ENCODE results near the gene HNMT. TPM values are rescaled to one million over a fixed set of nuclear protein-coding genes. Genes with fewer than 3 reads are reported as not detected.

HNMT gene
- total RNA-seq, 1 donor = 161 TPM

GRCh38 chr2:137944714-137945113 lies 19.6 kb upstream of the HNMT start:
- TF ChIP-seq CTCF (IDR thresholded peaks at IDR 0.05; ENCODE audit: insufficient read depth, low read depth, low read length) = no peak
- H3K4me3 ChIP-seq (ENCODE audit: low read depth, low read length) = no peak overlapping the region
- DNase-seq (ENCODE audit: low read depth) = no peak

- H3K4me3 ChIP-seq (ENCODE audit: low read depth, low read length) = no peak overlapping the region
- no peak for TF ChIP-seq CTCF (IDR thresholded peaks at IDR 0.05; ENCODE audit: insufficient read depth, low read depth, low read length)
- DNase-seq (ENCODE audit: low read depth) = no peak
Measured at GRCh38 chr2:137945229-137945628, 19.0 kb upstream of the HNMT start.

DNA sequence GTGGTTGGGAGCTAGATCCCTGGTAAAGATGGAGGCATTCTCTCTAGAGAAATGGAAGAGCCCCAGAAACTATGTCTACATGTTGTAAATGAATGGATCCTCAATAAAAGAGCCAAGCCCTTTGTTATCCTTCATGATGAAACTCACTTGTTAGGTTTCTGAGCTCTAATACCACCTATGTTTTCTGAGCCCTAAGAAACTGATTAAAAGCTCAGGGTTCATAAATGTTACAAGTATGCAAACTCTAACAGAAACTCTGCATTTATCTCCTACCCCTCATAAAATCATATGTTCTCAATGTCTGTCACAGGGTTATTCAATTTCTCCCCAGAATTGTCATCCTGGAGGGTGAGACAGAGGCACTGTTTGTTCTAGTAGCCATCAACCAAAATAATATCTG lies 18.0 kb upstream of the HNMT start:
- H3K4me3 ChIP-seq (ENCODE audit: low read depth, low read length) = no peak overlapping the region
- DNase-seq (ENCODE audit: low read depth) = no peak
- no peak for TF ChIP-seq CTCF (IDR thresholded peaks at IDR 0.05; ENCODE audit: insufficient read depth, low read depth, low read length)

DNA sequence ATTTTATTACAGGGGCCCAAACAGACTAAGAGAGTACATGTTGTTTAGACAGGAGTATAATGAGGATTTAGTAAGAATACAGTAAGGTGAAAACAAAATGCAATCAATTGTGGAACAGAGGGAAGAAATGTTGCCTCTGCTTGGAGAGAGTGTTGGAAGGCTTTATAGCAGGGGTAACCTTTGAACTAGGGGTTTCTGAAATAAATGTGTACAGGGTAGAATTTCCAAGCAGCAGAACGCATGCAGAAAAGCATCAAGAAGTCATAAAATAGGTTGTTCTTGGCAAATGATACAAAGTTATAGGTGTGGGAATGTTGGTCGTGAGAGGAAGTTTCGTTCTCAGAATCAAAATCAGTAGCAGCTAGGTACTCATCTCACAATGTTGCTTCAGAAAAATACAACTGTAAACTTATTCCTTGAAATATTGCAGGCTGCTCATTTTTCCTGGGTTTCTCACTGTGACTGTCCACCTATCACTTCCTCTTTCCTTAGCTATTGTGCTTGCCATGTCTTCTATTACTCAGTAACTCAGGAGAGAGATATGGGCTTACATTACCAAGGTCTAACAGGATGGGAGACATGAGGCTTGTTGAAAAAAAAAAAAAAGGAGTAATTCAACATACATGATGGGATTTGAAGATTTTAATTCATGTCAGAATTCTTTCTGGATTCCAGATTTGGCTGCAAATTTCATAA lies 17.1 kb upstream of the HNMT start:
- no peak for DNase-seq (ENCODE audit: low read depth)
- H3K4me3 ChIP-seq (ENCODE audit: low read depth, low read length) = no peak overlapping the region
- TF ChIP-seq CTCF (IDR thresholded peaks at IDR 0.05; ENCODE audit: insufficient read depth, low read depth, low read length) = no peak

DNA sequence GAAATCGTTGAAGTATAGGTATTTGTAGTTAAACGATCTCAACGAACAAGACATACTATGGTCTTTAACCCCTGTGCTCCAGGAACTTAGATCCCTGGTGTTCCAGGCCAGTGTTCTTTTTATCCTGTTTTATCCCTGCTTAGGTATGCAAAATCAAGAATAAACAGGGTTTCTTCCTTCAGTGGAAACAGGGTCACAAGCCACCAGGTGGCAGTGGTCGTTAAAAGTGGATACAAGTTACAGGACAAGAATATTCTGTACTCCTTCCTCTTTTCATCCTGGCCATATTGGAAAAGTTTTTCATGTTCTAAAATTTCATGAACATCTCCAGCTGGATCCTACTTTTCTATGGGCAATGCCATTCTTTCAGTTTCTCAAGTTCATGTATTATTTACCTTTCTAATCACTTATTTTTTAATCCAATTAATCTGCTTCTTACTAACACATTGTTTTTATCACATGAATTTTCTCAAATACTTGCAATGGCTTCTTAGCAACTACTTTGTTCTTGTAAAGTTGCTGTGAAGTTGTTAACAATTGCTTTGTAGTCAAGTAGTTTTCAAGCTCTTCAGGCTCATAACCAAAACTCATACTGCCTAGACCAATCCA lies 16.4 kb upstream of the HNMT start:
- H3K4me3 ChIP-seq (ENCODE audit: low read depth, low read length) = no peak overlapping the region
- peak; percentile 77 for TF ChIP-seq CTCF (IDR thresholded peaks at IDR 0.05; ENCODE audit: insufficient read depth, low read depth, low read length)
- DNase-seq (ENCODE audit: low read depth) = peak; percentile 84

DNA sequence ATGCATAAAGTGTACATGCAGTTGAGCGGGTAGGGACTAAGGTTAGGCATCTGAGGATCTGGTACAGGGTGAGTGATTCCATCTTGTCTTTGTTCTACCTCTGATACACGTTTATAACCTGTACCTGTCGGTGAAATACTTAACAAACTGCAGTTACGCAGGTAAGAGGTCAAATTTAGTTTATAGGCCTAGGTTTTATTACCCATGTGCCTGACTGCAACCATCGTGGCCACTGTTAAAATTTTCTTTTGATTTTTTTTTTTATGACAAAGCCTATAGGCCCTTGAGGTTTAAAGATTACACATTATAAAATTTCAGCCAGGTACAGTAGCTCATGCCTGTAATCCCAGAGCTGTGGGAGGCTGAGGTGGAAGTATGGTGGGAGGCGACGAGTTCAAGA lies 15.4 kb upstream of the HNMT start:
- no peak for DNase-seq (ENCODE audit: low read depth)
- no peak for TF ChIP-seq CTCF (IDR thresholded peaks at IDR 0.05; ENCODE audit: insufficient read depth, low read depth, low read length)
- H3K4me3 ChIP-seq (ENCODE audit: low read depth, low read length) = no peak overlapping the region

Measured in fibroblast of villous mesenchyme (primary cell).